ENCODE data around the gene PPP2R2B. TPM values are rescaled to one million over a fixed set of nuclear protein-coding genes. Genes with fewer than 3 reads are reported as not detected.

The PPP2R2B gene
- total RNA-seq, 1 donor from 2014 or later: 1.2 TPM

- Histone ChIP-seq H3K27me3 (ENCODE audit: control insufficient read depth, insufficient read depth, low read length) (no peaks in the 10 kb centered on the region), H3K4me3 (ENCODE audit: low read depth, low read length) (no peak overlapping the region), H3K36me3 (ENCODE audit: control insufficient read depth, insufficient read depth, low read length) (no peaks in the 10 kb centered on the region)
- DNase-seq (ENCODE audit: low read depth): no peak
- TF ChIP-seq CTCF (IDR thresholded peaks at IDR 0.05; ENCODE audit: insufficient read depth, low read length, poor library complexity, severe bottlenecking): no peak
These were observed 328.9 kb downstream of the PPP2R2B start for GRCh38 chr5:146549615-146550014.

- no peak for DNase-seq (ENCODE audit: low read depth)
- Histone ChIP-seq H3K36me3 (ENCODE audit: control insufficient read depth, insufficient read depth, low read length) (no peaks in the 10 kb centered on the region), H3K4me3 (ENCODE audit: low read depth, low read length) (no peak overlapping the region), H3K27me3 (ENCODE audit: control insufficient read depth, insufficient read depth, low read length) (no peaks in the 10 kb centered on the region)
- TF ChIP-seq CTCF (IDR thresholded peaks at IDR 0.05; ENCODE audit: insufficient read depth, low read length, poor library complexity, severe bottlenecking): no peak
These were observed 329.6 kb downstream of the PPP2R2B start for GRCh38 chr5:146548781-146549449.

- TF ChIP-seq CTCF (IDR thresholded peaks at IDR 0.05; ENCODE audit: insufficient read depth, low read length, poor library complexity, severe bottlenecking): no peak
- DNase-seq (ENCODE audit: low read depth): no peak
- no peaks in the 10 kb centered on the region for H3K36me3 ChIP-seq (ENCODE audit: control insufficient read depth, insufficient read depth, low read length)
- H3K27me3 ChIP-seq (ENCODE audit: control insufficient read depth, insufficient read depth, low read length): no peaks in the 10 kb centered on the region
- no peak overlapping the region for H3K4me3 ChIP-seq (ENCODE audit: low read depth, low read length)
These were observed 334.3 kb downstream of the PPP2R2B start for GRCh38 chr5:146544232-146544631.

- DNase-seq (ENCODE audit: low read depth): peak; percentile 21
- peak; percentile 96 for TF ChIP-seq CTCF (IDR thresholded peaks at IDR 0.05; ENCODE audit: insufficient read depth, low read length, poor library complexity, severe bottlenecking)
- Histone ChIP-seq H3K27me3 (ENCODE audit: control insufficient read depth, insufficient read depth, low read length) (no peaks in the 10 kb centered on the region), H3K36me3 (ENCODE audit: control insufficient read depth, insufficient read depth, low read length) (no peaks in the 10 kb centered on the region), H3K4me3 (ENCODE audit: low read depth, low read length) (no peak overlapping the region)
These were observed 336.4 kb downstream of the PPP2R2B start for GRCh38 chr5:146541958-146542849.

GRCh38 chr5:146540414-146540813 is 338.1 kb downstream of the PPP2R2B start:
- no peaks in the 10 kb centered on the region for H3K27me3 ChIP-seq (ENCODE audit: control insufficient read depth, insufficient read depth, low read length)
- H3K36me3 ChIP-seq (ENCODE audit: control insufficient read depth, insufficient read depth, low read length): no peaks in the 10 kb centered on the region
- no peak for DNase-seq (ENCODE audit: low read depth)
- no peak overlapping the region for H3K4me3 ChIP-seq (ENCODE audit: low read depth, low read length)
- TF ChIP-seq CTCF (IDR thresholded peaks at IDR 0.05; ENCODE audit: insufficient read depth, low read length, poor library complexity, severe bottlenecking): no peak

Measured in kidney epithelial cell (primary cell).